Measurements from ENCODE around the gene RIC1. TPM values are rescaled to one million over a fixed set of nuclear protein-coding genes. Genes with fewer than 3 reads are reported as not detected.
A peak's percentile ranks its signal among the peaks of the same experiment; 100 is the strongest.

The RIC1 gene
- total and polyA plus RNA-seq, 2 donors (not counting 1 experiment from before 2014, with no cell fraction given): 38.9 to 43.1 TPM

GRCh38 chr9:5643005-5643624 lies 14.2 kb downstream of the RIC1 start:
- Histone ChIP-seq H2AFZ (ENCODE audit: low read length) (no peak overlapping the region), H3K4me1 (ENCODE audit: control insufficient read depth, extremely low read depth, insufficient read depth, low read length) (no peaks in the 10 kb centered on the region), H3K27me3 (ENCODE audit: control insufficient read depth, insufficient read depth, low read length) (no peaks in the 10 kb centered on the region), H3K79me2 (ENCODE audit: control insufficient read depth, insufficient read depth, low read length) (peaks cover 84% of the 10 kb centered on the region), H3K4me3 (replicated peaks in 1 of 4; ENCODE audit: control extremely low read depth in 1 of 4, insufficient read depth in 1 of 4, low read depth in 3 of 4, low read length in 4 of 4) (no peak overlapping the region), H3K36me3 (ENCODE audit: control insufficient read depth, insufficient read depth, low read length) (no peaks in the 10 kb centered on the region), H3K9ac (ENCODE audit: insufficient read depth, low read length) (no peak overlapping the region), H3K27ac (ENCODE audit: insufficient read depth, low read length) (no peak overlapping the region), H3K4me2 (ENCODE audit: extremely low read depth, insufficient read depth, low read length) (no peak overlapping the region), H4K20me1 (ENCODE audit: control insufficient read depth, extremely low read depth, insufficient read depth, low read length) (peaks cover 3% of the 10 kb centered on the region), H3K9me3 (ENCODE audit: control insufficient read depth, insufficient read depth, low read depth, low read length) (no peaks in the 10 kb centered on the region)
- TF ChIP-seq CTCF (conservative IDR thresholded peaks at IDR 0.05 in 1 of 2, IDR thresholded peaks at IDR 0.05 in 1 of 2; ENCODE audit: low read depth in 1 of 2, low read length in 2 of 2) (no peak), EZH2 (IDR thresholded peaks at IDR 0.05; ENCODE audit: low read length, missing control alignments) (no peak)
- DNase-seq (ENCODE audit: low read depth in 2 of 2): peak in 1 of 2 donors; percentile 49

- Histone ChIP-seq H3K9ac (ENCODE audit: insufficient read depth, low read length) (no peak overlapping the region), H3K27me3 (ENCODE audit: control insufficient read depth, insufficient read depth, low read length) (no peaks in the 10 kb centered on the region), H3K79me2 (ENCODE audit: control insufficient read depth, insufficient read depth, low read length) (peaks cover 85% of the 10 kb centered on the region), H3K27ac (ENCODE audit: insufficient read depth, low read length) (no peak overlapping the region), H3K4me3 (replicated peaks in 1 of 4; ENCODE audit: control extremely low read depth in 1 of 4, insufficient read depth in 1 of 4, low read depth in 3 of 4, low read length in 4 of 4) (no peak overlapping the region), H3K9me3 (ENCODE audit: control insufficient read depth, insufficient read depth, low read depth, low read length) (no peaks in the 10 kb centered on the region), H3K4me1 (ENCODE audit: control insufficient read depth, extremely low read depth, insufficient read depth, low read length) (no peaks in the 10 kb centered on the region), H4K20me1 (ENCODE audit: control insufficient read depth, extremely low read depth, insufficient read depth, low read length) (peaks cover 3% of the 10 kb centered on the region), H3K36me3 (ENCODE audit: control insufficient read depth, insufficient read depth, low read length) (no peaks in the 10 kb centered on the region), H3K4me2 (ENCODE audit: extremely low read depth, insufficient read depth, low read length) (no peak overlapping the region), H2AFZ (ENCODE audit: low read length) (no peak overlapping the region)
- TF ChIP-seq CTCF (conservative IDR thresholded peaks at IDR 0.05 in 1 of 2, IDR thresholded peaks at IDR 0.05 in 1 of 2; ENCODE audit: low read depth in 1 of 2, low read length in 2 of 2) (no peak), EZH2 (IDR thresholded peaks at IDR 0.05; ENCODE audit: low read length, missing control alignments) (no peak)
- no peak for DNase-seq (ENCODE audit: low read depth in 2 of 2)
Observed at GRCh38 chr9:5644501-5644900, 15.6 kb downstream of the RIC1 start.

- Histone ChIP-seq H3K4me3 (replicated peaks in 1 of 4; ENCODE audit: control extremely low read depth in 1 of 4, insufficient read depth in 1 of 4, low read depth in 3 of 4, low read length in 4 of 4) (no peak overlapping the region), H3K4me2 (ENCODE audit: extremely low read depth, insufficient read depth, low read length) (no peak overlapping the region), H2AFZ (ENCODE audit: low read length) (no peak overlapping the region), H3K27ac (ENCODE audit: insufficient read depth, low read length) (no peak overlapping the region), H3K9me3 (ENCODE audit: control insufficient read depth, insufficient read depth, low read depth, low read length) (no peaks in the 10 kb centered on the region), H3K9ac (ENCODE audit: insufficient read depth, low read length) (no peak overlapping the region), H3K27me3 (ENCODE audit: control insufficient read depth, insufficient read depth, low read length) (no peaks in the 10 kb centered on the region), H3K36me3 (ENCODE audit: control insufficient read depth, insufficient read depth, low read length) (no peaks in the 10 kb centered on the region), H3K79me2 (ENCODE audit: control insufficient read depth, insufficient read depth, low read length) (peaks cover 87% of the 10 kb centered on the region), H4K20me1 (ENCODE audit: control insufficient read depth, extremely low read depth, insufficient read depth, low read length) (peaks cover 3% of the 10 kb centered on the region), H3K4me1 (ENCODE audit: control insufficient read depth, extremely low read depth, insufficient read depth, low read length) (no peaks in the 10 kb centered on the region)
- no peak for DNase-seq (ENCODE audit: low read depth in 2 of 2)
- TF ChIP-seq CTCF (conservative IDR thresholded peaks at IDR 0.05 in 1 of 2, IDR thresholded peaks at IDR 0.05 in 1 of 2; ENCODE audit: low read depth in 1 of 2, low read length in 2 of 2) (no peak), EZH2 (IDR thresholded peaks at IDR 0.05; ENCODE audit: low read length, missing control alignments) (no peak)
Observed at GRCh38 chr9:5646116-5646515, 17.2 kb downstream of the RIC1 start.
